ENCODE measurements around the gene MLLT3. TPM values are rescaled to one million over a fixed set of nuclear protein-coding genes. Genes with fewer than 3 reads are reported as not detected.

Gene MLLT3
- total and polyA plus RNA-seq, 8 donors, result 1.8 to 10.3 (median 4.2) TPM

DNA sequence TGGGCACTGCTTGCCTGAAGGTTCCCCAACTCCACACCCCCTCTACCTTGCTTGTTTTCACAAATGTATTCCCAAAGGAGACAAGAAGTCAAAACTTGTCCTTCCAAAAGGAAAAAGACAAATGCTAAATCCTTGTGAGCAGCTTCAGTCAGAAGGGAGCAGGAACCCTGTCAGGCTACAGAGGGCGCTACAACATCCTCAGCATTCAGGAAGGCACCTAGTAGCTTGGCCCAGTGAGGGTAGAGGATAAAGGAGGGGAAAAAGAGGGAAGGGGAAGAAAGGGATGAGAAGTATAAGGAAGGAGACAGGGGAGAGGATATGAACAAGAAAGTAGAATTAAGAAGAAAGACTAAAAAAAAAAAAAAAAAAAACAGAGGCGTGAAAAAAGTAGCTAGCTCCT is 97.5 kb downstream of the MLLT3 start:
- intact Hi-C loops (cut with DNase I), result no loop called here
- H3K27me3 ChIP-seq, result no peaks in the 10 kb centered on the region
- TF ChIP-seq, protein P1, sequence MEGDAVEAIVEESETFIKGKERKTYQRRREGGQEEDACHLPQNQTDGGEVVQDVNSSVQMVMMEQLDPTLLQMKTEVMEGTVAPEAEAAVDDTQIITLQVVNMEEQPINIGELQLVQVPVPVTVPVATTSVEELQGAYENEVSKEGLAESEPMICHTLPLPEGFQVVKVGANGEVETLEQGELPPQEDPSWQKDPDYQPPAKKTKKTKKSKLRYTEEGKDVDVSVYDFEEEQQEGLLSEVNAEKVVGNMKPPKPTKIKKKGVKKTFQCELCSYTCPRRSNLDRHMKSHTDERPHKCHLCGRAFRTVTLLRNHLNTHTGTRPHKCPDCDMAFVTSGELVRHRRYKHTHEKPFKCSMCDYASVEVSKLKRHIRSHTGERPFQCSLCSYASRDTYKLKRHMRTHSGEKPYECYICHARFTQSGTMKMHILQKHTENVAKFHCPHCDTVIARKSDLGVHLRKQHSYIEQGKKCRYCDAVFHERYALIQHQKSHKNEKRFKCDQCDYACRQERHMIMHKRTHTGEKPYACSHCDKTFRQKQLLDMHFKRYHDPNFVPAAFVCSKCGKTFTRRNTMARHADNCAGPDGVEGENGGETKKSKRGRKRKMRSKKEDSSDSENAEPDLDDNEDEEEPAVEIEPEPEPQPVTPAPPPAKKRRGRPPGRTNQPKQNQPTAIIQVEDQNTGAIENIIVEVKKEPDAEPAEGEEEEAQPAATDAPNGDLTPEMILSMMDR (IDR thresholded peaks at IDR 0.05), result no peak
- 77 to 97% methylated on average over 2 of the region's 2 CpGs for WGBS, 2 donors
- DNase-seq (no peak), ATAC-seq (no peak), FAIRE-seq (no peak)
- peaks cover 0 to 9% (median 0%) of the 10 kb centered on the region in 3 donors for H3K4me1 ChIP-seq
- H3K9me3 ChIP-seq, result no peaks in the 10 kb centered on the region
- H3K4me3 ChIP-seq, result no peak overlapping the region
- H3K36me3 ChIP-seq, result no peaks in the 10 kb centered on the region
- no peak overlapping the region for H3K27ac ChIP-seq

DNA sequence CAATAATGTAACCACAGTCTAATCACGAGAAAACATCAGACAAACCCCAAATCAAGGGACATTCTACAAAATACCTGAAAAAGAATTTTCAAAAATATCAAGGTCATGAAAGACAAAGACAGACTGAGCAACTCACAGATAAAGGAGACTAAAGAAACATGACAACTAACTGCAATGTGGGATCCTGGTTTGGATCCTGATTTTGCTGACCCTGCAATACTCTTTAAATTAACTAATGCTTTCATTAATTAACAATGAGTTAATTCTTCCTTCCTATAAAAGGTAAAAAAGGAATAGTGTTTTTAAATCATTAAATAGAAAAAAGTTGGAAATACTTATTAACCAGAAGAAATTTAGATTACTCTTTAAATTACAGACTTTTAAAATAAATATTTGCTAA is 103.6 kb downstream of the MLLT3 start:
- TF ChIP-seq, protein P1 (IDR thresholded peaks at IDR 0.05), result no peak
- WGBS, 2 donors, result 83 to 89% methylated on average over 1 of the region's 1 CpG
- Histone ChIP-seq H3K27ac (no peak overlapping the region), H3K9me3 (no peaks in the 10 kb centered on the region), H3K27me3 (no peaks in the 10 kb centered on the region), H3K4me1 (no peaks in the 10 kb centered on the region), H3K36me3 (no peaks in the 10 kb centered on the region), H3K4me3 (no peak overlapping the region)
- no peak for FAIRE-seq
- ATAC-seq, result no peak
- intact Hi-C loops (cut with DNase I), result no loop called here
- no peak for DNase-seq

DNA sequence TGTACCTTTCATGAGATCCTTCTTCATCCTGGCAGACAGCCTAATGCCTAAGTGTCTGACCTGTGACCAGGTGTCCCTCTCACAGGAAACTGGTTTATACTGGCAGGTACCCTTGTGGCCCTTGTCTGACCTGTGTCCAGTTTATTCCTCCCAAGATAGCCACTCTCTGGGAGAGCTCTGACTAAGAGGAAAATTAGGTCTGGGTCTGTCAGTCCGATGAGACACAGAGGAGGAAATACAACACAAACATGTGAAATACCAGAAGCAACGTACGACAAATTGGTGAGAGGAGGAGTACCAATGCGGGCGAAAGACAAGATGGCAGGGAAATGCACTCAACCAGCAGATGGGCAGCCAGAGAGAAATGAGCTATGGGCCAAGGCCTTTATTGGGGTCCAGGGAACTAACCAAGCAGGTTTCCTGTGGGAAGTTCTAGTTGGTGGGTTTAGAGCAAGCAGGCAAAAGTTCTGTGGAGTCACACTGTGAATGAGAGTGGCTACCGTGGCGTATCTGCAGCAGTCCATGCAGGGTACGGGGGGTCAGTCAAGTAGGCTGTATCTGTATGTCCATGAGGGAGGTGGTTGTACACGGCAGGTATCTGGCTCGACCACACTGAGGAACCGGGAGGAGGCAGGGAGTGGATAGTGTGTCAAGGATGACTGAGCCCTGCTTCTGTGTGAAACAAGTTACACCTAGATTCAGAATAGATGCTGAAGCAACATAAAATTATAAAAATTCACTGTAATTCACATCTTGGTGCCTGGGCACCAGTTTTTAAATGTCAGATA is 109.0 kb downstream of the MLLT3 start:
- peak in 2 of 4 donors; percentile 17 to 34 for ATAC-seq

DNA sequence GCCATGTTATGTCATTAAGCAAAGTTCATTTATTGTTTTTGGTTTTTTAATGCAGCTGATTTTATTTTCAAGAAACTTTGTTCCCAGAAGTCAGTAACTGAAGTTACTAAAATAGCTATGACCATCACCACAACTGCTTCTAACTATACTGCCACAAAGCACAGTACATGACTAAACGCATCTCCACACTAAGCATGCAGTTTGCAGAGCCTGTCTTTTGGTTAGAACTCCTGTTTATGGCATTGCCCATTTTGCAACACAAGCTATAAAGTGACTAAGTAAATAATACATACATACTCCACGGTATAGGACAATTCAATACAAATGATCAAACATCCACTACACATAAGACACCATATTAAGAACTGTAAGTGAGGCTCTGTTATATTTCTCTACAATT is 109.7 kb downstream of the MLLT3 start:
- ATAC-seq (no peak), FAIRE-seq (no peak), DNase-seq (no peak)
- intact Hi-C loops (cut with DNase I), result no loop called here
- Histone ChIP-seq H3K27ac (no peak overlapping the region), H3K36me3 (no peaks in the 10 kb centered on the region), H3K4me1 (no peaks in the 10 kb centered on the region), H3K9me3 (no peaks in the 10 kb centered on the region), H3K4me3 (no peak overlapping the region), H3K27me3 (no peaks in the 10 kb centered on the region)
- TF ChIP-seq, protein P1 (IDR thresholded peaks at IDR 0.05), result no peak
- WGBS, 2 donors, result 65 to 70% methylated on average over 2 of the region's 2 CpGs

More for the DNA sequence above, 109.0 kb downstream of the MLLT3 start:
- WGBS, 2 donors, result 89 to 90% methylated on average over 11 of the region's 11 CpGs
- TF ChIP-seq, protein P1 (IDR thresholded peaks at IDR 0.05), result no peak
- no peaks in the 10 kb centered on the region for H3K4me1 ChIP-seq
- no peaks in the 10 kb centered on the region for H3K36me3 ChIP-seq
- no peaks in the 10 kb centered on the region for H3K9me3 ChIP-seq
- no peak for DNase-seq
- H3K27ac ChIP-seq, result no peak overlapping the region
- no peak overlapping the region for H3K4me3 ChIP-seq
- no peaks in the 10 kb centered on the region for H3K27me3 ChIP-seq
- intact Hi-C loops (cut with DNase I), result no loop called here
- FAIRE-seq, result no peak

DNA sequence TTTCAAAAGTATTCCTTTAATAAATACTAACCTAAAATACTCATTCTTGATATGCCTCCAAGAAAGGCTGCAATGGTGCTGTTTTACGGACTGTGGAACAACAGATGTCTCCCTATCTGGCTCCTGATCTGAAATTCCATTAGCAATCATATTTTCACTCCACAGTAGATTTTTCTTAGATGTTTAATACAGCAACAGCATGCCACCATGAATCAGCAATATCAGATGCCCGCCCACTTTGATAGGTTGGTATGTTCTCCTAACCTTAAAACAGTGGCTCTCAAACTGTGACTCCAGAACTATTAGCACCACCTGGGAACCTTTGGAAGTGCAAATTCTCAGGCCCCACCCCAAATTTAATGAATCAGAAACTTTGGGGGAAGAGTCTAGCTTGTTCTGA is 110.2 kb downstream of the MLLT3 start:
- no peaks in the 10 kb centered on the region for H3K27me3 ChIP-seq
- WGBS, 2 donors, result 60 to 69% methylated on average over 2 of the region's 2 CpGs
- no peak overlapping the region for H3K27ac ChIP-seq
- no peaks in the 10 kb centered on the region for H3K4me1 ChIP-seq
- TF ChIP-seq, protein P1 (IDR thresholded peaks at IDR 0.05), result no peak
- no peaks in the 10 kb centered on the region for H3K36me3 ChIP-seq
- no peak overlapping the region for H3K4me3 ChIP-seq
- no peaks in the 10 kb centered on the region for H3K9me3 ChIP-seq
- FAIRE-seq (no peak), ATAC-seq (peak in 2 of 4 donors; percentile 21 to 26), DNase-seq (no peak)
- intact Hi-C loops (cut with DNase I), result no loop called here

Measured in pancreas (tissue), 10 donors.